Heart left ventricle (tissue), 16 donors: Measurements from ENCODE around the gene PRKCA. TPM values are rescaled to one million over a fixed set of nuclear protein-coding genes. Genes with fewer than 3 reads are reported as not detected.

Experiments used
- ATAC-seq, 4 donors: fragments of 200-7000 bp; cut with Tn5 transposase; one replicate each; pipeline ENCODE4 v1.9.1; 2020 to 2022; ENCODE audit warnings: moderate library complexity in 4 of 4, mild to moderate bottlenecking in 3 of 4, moderate number of reproducible peaks in 1 of 4
- DNase-seq, 5 donors: peaks; one replicate each; pipeline ENCODE4 v3.0.0-alpha.2; 2020
- H3K27ac ChIP-seq, 12 donors: fragments of 200-600 bp; sonication (generic) in 4 of 12; one replicate each; pipeline versions ENCODE4 v1.5.0 to v1.8.0; 2016 to 2022; ENCODE audit warnings: mild to moderate bottlenecking in 2 of 12
- H3K27me3 ChIP-seq, 9 donors: fragments of 200-600 bp; sonication (generic) in 2 of 9; one replicate each; pipeline versions ENCODE4 v1.5.1 to v1.8.0; 2016 to 2022; ENCODE audit warnings: mild to moderate bottlenecking in 3 of 9
- H3K36me3 ChIP-seq, 9 donors: fragments of 200-600 bp; sonication (generic) in 2 of 9; one replicate each; pipeline versions ENCODE4 v1.5.0 to v1.8.0; 2018 to 2022; ENCODE audit warnings: mild to moderate bottlenecking in 2 of 9
- H3K4me1 ChIP-seq, 12 donors: fragments of 200-600 bp; sonication (generic) in 4 of 12; one replicate each; pipeline versions ENCODE4 v1.5.0 to v1.8.0; 2016 to 2022; ENCODE audit warnings: mild to moderate bottlenecking in 3 of 12
- H3K4me3 ChIP-seq, 12 donors: fragments of 200-600 bp; sonication (generic) in 4 of 12; one replicate each; pipeline versions ENCODE4 v1.5.0 to v1.8.0; 2017 to 2022; ENCODE audit warnings: mild to moderate bottlenecking in 9 of 12, moderate library complexity in 4 of 12
- H3K9me3 ChIP-seq, 12 donors: fragments of 200-600 bp; sonication (generic) in 4 of 12; one replicate each; pipeline versions ENCODE4 v1.5.0 to v1.8.0; 2016 to 2022; ENCODE audit warnings: mild to moderate bottlenecking in 1 of 12
- CTCF ChIP-seq, 12 donors: fragments of 200-600 bp; sonication (generic) in 4 of 12; IDR thresholded peaks; one replicate each; pipeline versions ENCODE4 v1.5.0 to v1.8.0; 2018 to 2022; ENCODE audit warnings: antibody characterized with exemption in 12 of 12, mild to moderate bottlenecking in 5 of 12
- POLR2A ChIP-seq, 2 donors: fragments of 450-650 bp; IDR thresholded peaks; one replicate each; pipeline ENCODE4 v1.6.1; 2017; ENCODE audit warnings: antibody characterized with exemption in 2 of 2, mild to moderate bottlenecking in 2 of 2, moderate library complexity in 2 of 2
- WGBS, 4 donors: extraction: QIAGEN DNeasy Blood & Tissue Kit in 2 of 4; methylation state at CpG; one replicate each; pipeline versions ENCODE4 v1.1.5 to v1.1.7; 2013 to 2018; 5-methylcytosine and 5-hydroxymethylcytosine counted together
- intact Hi-C, 10 donors: fragments of 100-400 bp; cut with DNase I; formaldehyde crosslinking; loops; one replicate each; pipeline versions ENCODE4 v1.11.1 to v1.14.2; 2022
- polyA plus RNA-seq, 2 donors: library from polyadenylated mRNA; stranded (reverse); fragments of 200-250 nt; gene quantifications; one replicate each; pipeline ENCODE4 v1.2.3, GENCODE V29; 2013
- total RNA-seq, 9 donors: library from RNA; depleted of rRNA in 2 of 9; stranded (reverse); fragments of >200 nt in 2 of 9; fragmentation: NEBNext Ultra II Directional in 3 of 9; extraction: Animal tissue kit (Norgen Biotek cat#: 25700) in 3 of 9; gene quantifications; one replicate each; pipeline versions ENCODE4 v1.1.0 to v1.2.4, GENCODE V29; 2016 to 2023
- donor health status: ischemic (EF 13 %, LVEDD 7.1; RV severe dilation, severe dysfunction).
- donor health status: healthy with polysubstance abuse.
- donor health status: DM: no; HTN: yes; CAD: no.
- donor health status: DM: no; HTN: no; CAD: no.
- donor health status: ischemic (EF 25% LVEDD 6.9; RV normal size, moderate dysfunction).
- donor health status: ischemic (EF 25% LVEDD 5.7; RV mildly dilated, moderate dysfunction).
- donor health status: healthy.
- donor health status: DM: yes; HTN: yes; CAD: no.
- donor health status: ischemic (EF 35%, LVEDD 5.7; RV mildly dilated, moderate dysfunction).
- donor health status: nonischemic (EF 11% LVEDD 7.7; RV severe dilation, severe dysfunction).
- donor health status: DM: yes; HTN: yes; CAD: no.
- donor health status: PGD.
- donor health status: ischemic (EF 29% LVEDD 5.4; RV normal size, mild dysfunction).
- donor health status: nonischemic (EF 23%, LVEDD 6.1; RV moderate dilation, normal function).

PRKCA gene
- total and polyA plus RNA-seq, 11 donors = 3.4 to 26.8 (median 11.4) TPM

DNA sequence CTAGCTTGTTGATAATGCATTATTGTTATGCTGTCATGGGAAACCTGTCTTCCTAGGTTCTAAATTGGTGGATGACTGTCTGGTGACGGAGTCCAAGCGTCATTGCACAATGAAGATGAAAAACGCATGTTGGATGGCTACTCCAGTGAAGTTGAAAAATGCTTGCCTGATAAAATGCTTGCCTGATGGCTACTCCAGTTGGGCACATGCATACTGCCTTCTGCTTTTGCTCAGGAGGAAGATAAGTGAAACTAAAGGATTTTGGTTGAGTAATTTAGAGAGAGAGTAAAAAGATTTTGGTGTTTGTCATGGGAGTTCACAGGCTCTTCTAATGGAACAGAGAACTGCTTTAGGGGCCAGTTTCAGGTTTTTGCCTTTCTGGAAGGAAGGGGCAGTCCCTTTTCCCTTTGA, 118.6 kb downstream of the PRKCA start:
- TF ChIP-seq POLR2A (IDR thresholded peaks at IDR 0.05) (no peak), CTCF (IDR thresholded peaks at IDR 0.05) (no peak)
- Histone ChIP-seq H3K27me3 (no peaks in the 10 kb centered on the region), H3K36me3 (no peaks in the 10 kb centered on the region), H3K27ac (peak overlapping the region in 1 of 12 donors; percentile 28), H3K9me3 (no peaks in the 10 kb centered on the region), H3K4me3 (no peak overlapping the region), H3K4me1 (peaks cover 0 to 16% (median under 1%) of the 10 kb centered on the region in 12 donors)
- ATAC-seq (peak in 3 of 4 donors; percentile 26 to 50 (median 49)), DNase-seq (peak in 1 of 5 donors; percentile 34)
- intact Hi-C loops = no loop called here
- 65 to 75% (median 72%) methylated on average over 3 of the region's 3 CpGs for WGBS, 4 donors

- Histone ChIP-seq H3K27me3 (no peaks in the 10 kb centered on the region), H3K27ac (peak overlapping the region in 1 of 12 donors; percentile 3), H3K36me3 (no peaks in the 10 kb centered on the region), H3K9me3 (peaks cover 0 to 3% (median 0%) of the 10 kb centered on the region in 12 donors), H3K4me1 (peaks cover 0 to 16% (median 1%) of the 10 kb centered on the region in 12 donors), H3K4me3 (no peak overlapping the region)
- DNase-seq (no peak), ATAC-seq (no peak)
- intact Hi-C loops = no loop called here
- no peak for TF ChIP-seq CTCF (IDR thresholded peaks at IDR 0.05)
- no peak for TF ChIP-seq POLR2A (IDR thresholded peaks at IDR 0.05)
- 91 to 93% (median 92%) methylated on average over 2 of the region's 2 CpGs for WGBS, 4 donors
These were observed 119.8 kb downstream of the PRKCA start for GRCh38 chr17:66422186-66422585.

DNA sequence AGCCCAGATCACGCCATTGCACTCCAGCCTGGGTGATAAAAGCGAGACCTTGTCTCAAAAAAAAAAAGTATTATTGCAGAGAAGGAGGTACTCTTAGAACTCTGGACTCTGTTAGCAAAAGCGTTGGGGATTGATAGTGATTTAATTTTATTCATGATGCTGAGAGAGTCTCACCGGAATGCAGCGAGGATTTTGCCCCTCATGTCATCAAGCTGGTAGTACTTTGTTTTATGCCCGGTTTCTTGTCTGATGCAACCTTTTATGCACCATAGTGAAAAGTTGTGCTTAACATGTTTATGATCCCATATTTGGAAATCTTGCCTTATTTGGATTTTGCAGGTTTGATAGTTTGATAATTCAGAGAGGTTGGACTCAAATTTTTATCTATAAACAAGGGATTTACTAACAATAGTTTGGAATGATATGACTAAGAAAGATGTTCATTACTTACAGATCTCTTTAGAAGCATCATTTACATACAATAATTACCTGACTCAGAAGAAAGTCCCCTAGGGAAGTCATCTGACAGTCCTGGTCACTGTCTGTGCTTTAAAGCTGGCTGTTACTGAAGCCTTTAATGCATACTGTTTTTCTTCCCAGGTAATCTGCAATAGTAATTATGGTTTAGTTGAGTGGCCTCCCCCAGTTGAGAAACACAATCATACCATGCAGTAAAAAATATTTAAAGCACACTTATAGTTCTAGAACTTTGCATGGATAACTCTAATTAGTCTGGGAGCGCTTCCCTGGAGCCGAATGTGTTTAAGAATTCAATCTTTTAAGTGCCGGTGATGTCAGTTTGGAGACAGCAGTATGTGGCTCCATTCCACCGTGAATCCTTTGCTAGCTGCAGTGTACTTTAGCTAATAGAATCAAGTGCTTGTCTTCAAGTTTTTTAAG, 120.9 kb downstream of the PRKCA start:
- intact Hi-C loops = no loop called here
- H3K9me3 ChIP-seq = peaks cover 0 to 3% (median 0%) of the 10 kb centered on the region in 12 donors
- no peak for ATAC-seq
- no peak overlapping the region for H3K27ac ChIP-seq
- WGBS, 4 donors = 72 to 79% (median 75%) methylated on average over 10 of the region's 10 CpGs
- TF ChIP-seq CTCF (IDR thresholded peaks at IDR 0.05) (no peak), POLR2A (IDR thresholded peaks at IDR 0.05) (no peak)
- H3K36me3 ChIP-seq = no peaks in the 10 kb centered on the region
- no peaks in the 10 kb centered on the region for H3K27me3 ChIP-seq
- DNase-seq = no peak
- H3K4me3 ChIP-seq = no peak overlapping the region
- H3K4me1 ChIP-seq = peaks cover 0 to 16% (median 1%) of the 10 kb centered on the region in 12 donors

- no peak for ATAC-seq
- DNase-seq = no peak
- intact Hi-C loops = no loop called here
- Histone ChIP-seq H3K27me3 (no peaks in the 10 kb centered on the region), H3K4me3 (no peak overlapping the region), H3K27ac (no peak overlapping the region), H3K36me3 (no peaks in the 10 kb centered on the region), H3K4me1 (peaks cover 0 to 23% (median 1%) of the 10 kb centered on the region in 12 donors), H3K9me3 (peaks cover 0 to 3% (median 0%) of the 10 kb centered on the region in 12 donors)
- TF ChIP-seq POLR2A (IDR thresholded peaks at IDR 0.05) (no peak), CTCF (IDR thresholded peaks at IDR 0.05) (no peak)
- WGBS, 4 donors = 86 to 89% (median 88%) methylated on average over 12 of the region's 12 CpGs
These were observed 123.5 kb downstream of the PRKCA start for GRCh38 chr17:66425756-66426396.
